DND-41 (cell line): ENCODE measurements around the gene ATF7IP2.

Experiments
- ATAC-seq: fragments of 200-7000 bp; cut with Tn5 transposase; 3 replicates; pipeline ENCODE4 v1.9.1; 2021; ENCODE audit warnings: low read depth; ENCODE audit not compliant: insufficient read depth
- DNase-seq: peaks from one replicate; pipeline ENCODE4 v3.0.0-alpha.2; 2020
- H2AFZ ChIP-seq: 2 replicates; pipeline ENCODE4 v1.6.0; 2012; ENCODE audit warnings: low read depth, low read length
- H3K27ac ChIP-seq: 2 replicates; pipeline ENCODE4 v1.5.1; 2012; ENCODE audit warnings: low read length, inconsistent platforms
- H3K27me3 ChIP-seq: fragments of 200-600 bp; sonication (generic); 2 replicates; pipeline ENCODE4 v1.6.0; 2012; ENCODE audit warnings: low read length, mild to moderate bottlenecking, inconsistent platforms; ENCODE audit not compliant: insufficient read depth, poor library complexity
- H3K36me3 ChIP-seq: 2 replicates; pipeline ENCODE4 v1.5.1; 2012; ENCODE audit warnings: low read length, inconsistent platforms; ENCODE audit not compliant: insufficient read depth
- H3K4me1 ChIP-seq: 2 replicates; pipeline ENCODE4 v1.5.1; 2012; ENCODE audit warnings: mild to moderate bottlenecking, low read length; ENCODE audit not compliant: insufficient read depth
- H3K4me2 ChIP-seq: 2 replicates; pipeline ENCODE4 v1.6.0; 2012; ENCODE audit warnings: mild to moderate bottlenecking, moderate library complexity, low read length, inconsistent platforms; ENCODE audit not compliant: insufficient read depth
- H3K4me3 ChIP-seq, 2 experiments: fragments of 200-600 bp in 1 of 2; shearing (Covaris generic) in 1 of 2; 2 replicates each; pipeline ENCODE4 v1.5.1; 2012 to 2016; ENCODE audit warnings: inconsistent platforms in 2 of 2, low read length in 2 of 2, mild to moderate bottlenecking in 2 of 2, low read depth in 1 of 2, moderate library complexity in 1 of 2
- H3K79me2 ChIP-seq: 2 replicates; pipeline ENCODE4 v1.6.0; 2012; ENCODE audit warnings: low read length, inconsistent platforms; ENCODE audit not compliant: insufficient read depth
- H3K9ac ChIP-seq: 2 replicates; pipeline ENCODE4 v1.6.0; 2012; ENCODE audit warnings: low read depth, mild to moderate bottlenecking, inconsistent platforms, low read length, moderate library complexity
- H3K9me3 ChIP-seq: 2 replicates; pipeline ENCODE4 v1.5.1; 2012; ENCODE audit warnings: low read length, moderate library complexity, mild to moderate bottlenecking, inconsistent platforms; ENCODE audit not compliant: insufficient read depth, severe bottlenecking
- H4K20me1 ChIP-seq: 2 replicates; pipeline ENCODE4 v1.6.0; 2012; ENCODE audit warnings: low read length; ENCODE audit not compliant: insufficient read depth
- EZH2 ChIP-seq: IDR thresholded peaks from 3 replicates; pipeline ENCODE4 v1.6.1; 2012; ENCODE audit warnings: borderline replicate concordance, low read depth, mild to moderate bottlenecking, moderate library complexity, low read length, inconsistent platforms; ENCODE audit not compliant: severe bottlenecking
- TF ChIP-seq, protein P1 (sequence below): IDR thresholded peaks from 2 replicates; pipeline ENCODE4 v1.5.1; 2012; ENCODE audit warnings: borderline replicate concordance, low read length, moderate library complexity, mild to moderate bottlenecking; ENCODE audit not compliant: poor library complexity, severe bottlenecking; ENCODE audit errors: extremely low read depth

ATF7IP2 gene

GRCh38 chr16:10519929-10520868 lies 134.3 kb downstream of the ATF7IP2 start:
- TF ChIP-seq, protein P1, sequence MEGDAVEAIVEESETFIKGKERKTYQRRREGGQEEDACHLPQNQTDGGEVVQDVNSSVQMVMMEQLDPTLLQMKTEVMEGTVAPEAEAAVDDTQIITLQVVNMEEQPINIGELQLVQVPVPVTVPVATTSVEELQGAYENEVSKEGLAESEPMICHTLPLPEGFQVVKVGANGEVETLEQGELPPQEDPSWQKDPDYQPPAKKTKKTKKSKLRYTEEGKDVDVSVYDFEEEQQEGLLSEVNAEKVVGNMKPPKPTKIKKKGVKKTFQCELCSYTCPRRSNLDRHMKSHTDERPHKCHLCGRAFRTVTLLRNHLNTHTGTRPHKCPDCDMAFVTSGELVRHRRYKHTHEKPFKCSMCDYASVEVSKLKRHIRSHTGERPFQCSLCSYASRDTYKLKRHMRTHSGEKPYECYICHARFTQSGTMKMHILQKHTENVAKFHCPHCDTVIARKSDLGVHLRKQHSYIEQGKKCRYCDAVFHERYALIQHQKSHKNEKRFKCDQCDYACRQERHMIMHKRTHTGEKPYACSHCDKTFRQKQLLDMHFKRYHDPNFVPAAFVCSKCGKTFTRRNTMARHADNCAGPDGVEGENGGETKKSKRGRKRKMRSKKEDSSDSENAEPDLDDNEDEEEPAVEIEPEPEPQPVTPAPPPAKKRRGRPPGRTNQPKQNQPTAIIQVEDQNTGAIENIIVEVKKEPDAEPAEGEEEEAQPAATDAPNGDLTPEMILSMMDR = no peak
- no peak for TF ChIP-seq EZH2
- no peak overlapping the region for H3K27ac ChIP-seq
- H3K4me2 ChIP-seq = no peak overlapping the region
- ATAC-seq (no peak), DNase-seq (no peak)
- no peaks in the 10 kb centered on the region for H3K9me3 ChIP-seq
- H3K79me2 ChIP-seq = no peaks in the 10 kb centered on the region
- no peaks in the 10 kb centered on the region for H3K27me3 ChIP-seq
- no peak overlapping the region for H3K4me3 ChIP-seq
- H3K9ac ChIP-seq = no peak overlapping the region
- no peaks in the 10 kb centered on the region for H3K36me3 ChIP-seq
- H4K20me1 ChIP-seq = no peaks in the 10 kb centered on the region
- no peak overlapping the region for H2AFZ ChIP-seq
- H3K4me1 ChIP-seq = no peaks in the 10 kb centered on the region

GRCh38 chr16:10520869-10521578 lies 135.2 kb downstream of the ATF7IP2 start:
- DNase-seq = no peak
- Histone ChIP-seq H3K27me3 (no peaks in the 10 kb centered on the region), H3K4me1 (no peaks in the 10 kb centered on the region), H3K9me3 (no peaks in the 10 kb centered on the region), H3K9ac (no peak overlapping the region), H3K79me2 (no peaks in the 10 kb centered on the region), H3K4me2 (no peak overlapping the region), H2AFZ (no peak overlapping the region), H3K27ac (no peak overlapping the region), H3K4me3 (no peak overlapping the region), H3K36me3 (no peaks in the 10 kb centered on the region), H4K20me1 (no peaks in the 10 kb centered on the region)
- no peak for ATAC-seq
- TF ChIP-seq, protein P1 = no peak
- TF ChIP-seq EZH2 = no peak

- H3K27ac ChIP-seq = no peak overlapping the region
- DNase-seq (peak; percentile 40), ATAC-seq (peak; percentile 68; the same call in 2 of the 3 replicates)
- H4K20me1 ChIP-seq = no peaks in the 10 kb centered on the region
- H3K4me1 ChIP-seq = no peaks in the 10 kb centered on the region
- no peak overlapping the region for H2AFZ ChIP-seq
- no peak overlapping the region for H3K4me2 ChIP-seq
- H3K27me3 ChIP-seq = no peaks in the 10 kb centered on the region
- no peaks in the 10 kb centered on the region for H3K9me3 ChIP-seq
- H3K79me2 ChIP-seq = no peaks in the 10 kb centered on the region
- H3K4me3 ChIP-seq = no peak overlapping the region
- no peak overlapping the region for H3K9ac ChIP-seq
- no peaks in the 10 kb centered on the region for H3K36me3 ChIP-seq
- TF ChIP-seq, protein P1 = peak; percentile 83
- TF ChIP-seq EZH2 = no peak
These were observed 135.9 kb downstream of the ATF7IP2 start for GRCh38 chr16:10521681-10522274.
